GM06990 (cell line): ENCODE results near the gene SLC25A13.

ENCODE experiments used
- DNase-seq: peaks from one replicate; pipeline ENCODE4 v3.0.0-alpha.2; 2011; ENCODE audit not compliant: insufficient read length; ENCODE audit errors: extremely low read depth
- H3K27me3 ChIP-seq: replicated peaks from 2 replicates; pipeline ENCODE4 v1.6.0; 2011; ENCODE audit warnings: low read length; ENCODE audit not compliant: control insufficient read depth, insufficient read depth
- H3K36me3 ChIP-seq: 2 replicates; pipeline ENCODE4 v1.5.1; 2011; ENCODE audit warnings: low read length; ENCODE audit not compliant: control insufficient read depth, insufficient read depth
- H3K4me3 ChIP-seq: replicated peaks from 2 replicates; pipeline ENCODE4 v1.5.1; 2011; ENCODE audit warnings: low read depth, mild to moderate bottlenecking, control low read depth, low read length
- CTCF ChIP-seq: IDR thresholded peaks from 2 replicates; pipeline ENCODE4 v1.5.1; 2011; ENCODE audit warnings: low read length, control low read depth, mild to moderate bottlenecking, inconsistent platforms; ENCODE audit not compliant: insufficient read depth, poor library complexity, severe bottlenecking

Gene SLC25A13

GRCh38 chr7:96337519-96337918, 15.6 kb upstream of the SLC25A13 start:
- no peak for TF ChIP-seq CTCF

GRCh38 chr7:96332325-96332724, 10.4 kb upstream of the SLC25A13 start:
- H3K27me3 ChIP-seq: no peaks in the 10 kb centered on the region
- DNase-seq: no peak
- TF ChIP-seq CTCF: no peak

More at GRCh38 chr7:96337519-96337918, 15.6 kb upstream of the SLC25A13 start:
- Histone ChIP-seq H3K4me3 (no peak overlapping the region), H3K36me3 (no peaks in the 10 kb centered on the region), H3K27me3 (no peaks in the 10 kb centered on the region)
- DNase-seq: no peak

GRCh38 chr7:96331775-96332174, 9.9 kb upstream of the SLC25A13 start:
- Histone ChIP-seq H3K36me3 (no peaks in the 10 kb centered on the region), H3K4me3 (no peak overlapping the region), H3K27me3 (no peaks in the 10 kb centered on the region)
- no peak for TF ChIP-seq CTCF
- no peak for DNase-seq

More at GRCh38 chr7:96332325-96332724, 10.4 kb upstream of the SLC25A13 start:
- no peaks in the 10 kb centered on the region for H3K36me3 ChIP-seq
- H3K4me3 ChIP-seq: no peak overlapping the region

GRCh38 chr7:96331233-96331632, 9.3 kb upstream of the SLC25A13 start:
- no peak for DNase-seq
- Histone ChIP-seq H3K4me3 (no peak overlapping the region), H3K36me3 (no peaks in the 10 kb centered on the region), H3K27me3 (no peaks in the 10 kb centered on the region)
- TF ChIP-seq CTCF: no peak

GRCh38 chr7:96330193-96330592, 8.3 kb upstream of the SLC25A13 start:
- DNase-seq: no peak
- H3K4me3 ChIP-seq: no peak overlapping the region
- no peaks in the 10 kb centered on the region for H3K27me3 ChIP-seq
- H3K36me3 ChIP-seq: no peaks in the 10 kb centered on the region
- TF ChIP-seq CTCF: no peak

GRCh38 chr7:96329241-96329640, 7.3 kb upstream of the SLC25A13 start:
- DNase-seq: no peak
- Histone ChIP-seq H3K36me3 (no peaks in the 10 kb centered on the region), H3K27me3 (no peaks in the 10 kb centered on the region), H3K4me3 (no peak overlapping the region)
- TF ChIP-seq CTCF: no peak
